PC-3 (cell line): ENCODE data around the gene PCLAF. TPM values are rescaled to one million over a fixed set of nuclear protein-coding genes. Genes with fewer than 3 reads are reported as not detected.

Experiments used
- ATAC-seq: fragments of 200-7000 bp; cut with Tn5 transposase; 2 replicates; pipeline ENCODE4 v1.9.1; 2020; ENCODE audit warnings: mild to moderate bottlenecking, moderate library complexity
- BruUV-seq: library from RNA; stranded (reverse); fragments of 400-500 nt; replicated peaks from 2 replicates; lab custom pipeline; 2021; lab: Mats Ljungman, UMichigan
- CTCF ChIA-PET: fragments of 300-600 bp; sonication (Branson Sonifier 250); formaldehyde crosslinking; loops from one replicate; lab custom pipeline; 2022; ENCODE audit warnings: antibody characterized with exemption; lab: Charles Lee
- POLR2A ChIA-PET: fragments of 300-600 bp; sonication (Branson Sonifier 250); formaldehyde crosslinking; loops from one replicate; lab custom pipeline; 2022; ENCODE audit warnings: antibody characterized with exemption; ENCODE audit not compliant: unreplicated experiment; lab: Charles Lee
- DNase-seq: peaks from one replicate; pipeline ENCODE4 v3.0.0-alpha.2; 2015
- H2AFZ ChIP-seq: fragments of 300-600 bp; sonication (generic); 2 replicates; pipeline ENCODE4 v1.6.0; 2016; ENCODE audit warnings: antibody characterized with exemption, low read length
- H3F3A ChIP-seq: fragments of 300-600 bp; sonication (generic); one replicate; pipeline ENCODE4 v1.6.0; 2017; ENCODE audit warnings: antibody characterized with exemption, low read length, control low read depth, mild to moderate bottlenecking; ENCODE audit not compliant: unreplicated experiment
- H3K27ac ChIP-seq: fragments of 300-600 bp; sonication (generic); 2 replicates; pipeline ENCODE4 v1.5.1; 2016; ENCODE audit warnings: mild to moderate bottlenecking, low read length
- H3K27me3 ChIP-seq: fragments of 300-600 bp; sonication (generic); 2 replicates; pipeline ENCODE4 v1.6.1; 2016; ENCODE audit warnings: low read length, mixed read lengths
- H3K36me3 ChIP-seq: fragments of 300-600 bp; sonication (generic); 2 replicates; pipeline ENCODE4 v1.6.1; 2016; ENCODE audit warnings: low read depth, mixed run types, low read length, mixed read lengths
- H3K4me1 ChIP-seq: fragments of 300-600 bp; sonication (generic); 2 replicates; pipeline ENCODE4 v1.5.1; 2016; ENCODE audit warnings: low read length; ENCODE audit not compliant: insufficient read depth
- H3K4me2 ChIP-seq: fragments of 300-600 bp; sonication (generic); 2 replicates; pipeline ENCODE4 v1.6.0; 2016; ENCODE audit warnings: low read length
- H3K4me3 ChIP-seq: fragments of 300-600 bp; sonication (generic); 2 replicates; pipeline ENCODE4 v1.5.1; 2016; ENCODE audit warnings: mild to moderate bottlenecking, low read length, mixed read lengths
- H3K79me2 ChIP-seq: fragments of 300-600 bp; sonication (generic); 2 replicates; pipeline ENCODE4 v1.6.1; 2017; ENCODE audit warnings: low read length, mixed read lengths
- H3K9ac ChIP-seq: fragments of 300-600 bp; sonication (generic); 2 replicates; pipeline ENCODE4 v1.6.0; 2016; ENCODE audit warnings: mild to moderate bottlenecking, low read length
- H3K9me2 ChIP-seq: fragments of 300-600 bp; sonication (generic); replicated peaks from 2 replicates; pipeline ENCODE4 v1.6.1; 2016; ENCODE audit warnings: mixed run types, low read length, mixed read lengths
- H3K9me3 ChIP-seq: fragments of 300-600 bp; sonication (generic); 2 replicates; pipeline ENCODE4 v1.6.1; 2016; ENCODE audit warnings: low read length, mixed read lengths
- H4K20me1 ChIP-seq: fragments of 300-600 bp; sonication (generic); 2 replicates; pipeline ENCODE4 v1.6.1; 2016; ENCODE audit warnings: low read length, mixed read lengths
- CTCF ChIP-seq: fragments of 300-600 bp; sonication (generic); conservative IDR thresholded peaks from 2 replicates; pipeline ENCODE4 v1.5.1; 2017; ENCODE audit warnings: antibody characterized with exemption, low read depth, mild to moderate bottlenecking, low read length
- EZH2 ChIP-seq: fragments of 300-600 bp; sonication (generic); IDR thresholded peaks from one replicate; pipeline ENCODE4 v1.6.1; 2017; ENCODE audit warnings: antibody characterized with exemption, mild to moderate bottlenecking, low read length; ENCODE audit not compliant: unreplicated experiment
- EZH2phosphoT487 ChIP-seq: fragments of 300-600 bp; sonication (generic); IDR thresholded peaks from 2 replicates; pipeline ENCODE4 v1.6.1; 2018; ENCODE audit warnings: mild to moderate bottlenecking, antibody characterized with exemption, low read length, borderline replicate concordance
- intact Hi-C: fragments of 100-400 bp; cut with micrococcal nuclease; formaldehyde crosslinking; loops from 2 replicates; pipeline ENCODE4 v1.9.0; 2023
- total RNA-seq: library from RNA; depleted of rRNA; stranded (reverse); fragments of >200 nt; gene quantifications from 2 replicates; pipeline ENCODE4 v1.2.3, GENCODE V29; 2014

Gene PCLAF
- total RNA-seq, 1 experiment from 2014 or later = 52.4 TPM

- Histone ChIP-seq H3K4me2 (no peak overlapping the region), H3F3A (no peaks in the 10 kb centered on the region), H4K20me1 (no peaks in the 10 kb centered on the region), H3K9ac (no peak overlapping the region), H3K36me3 (peaks cover 6% of the 10 kb centered on the region; the same call in 1 of the 2 replicates), H2AFZ (no peak overlapping the region), H3K4me1 (no peaks in the 10 kb centered on the region), H3K9me3 (no peaks in the 10 kb centered on the region), H3K4me3 (no peak overlapping the region), H3K79me2 (no peaks in the 10 kb centered on the region), H3K27me3 (no peaks in the 10 kb centered on the region), H3K27ac (no peak overlapping the region), H3K9me2 (no peaks in the 10 kb centered on the region)
- CTCF ChIA-PET = no interaction called here
- BruUV-seq = no TSS peak
- ATAC-seq (no peak), DNase-seq (no peak)
- intact Hi-C loops = loop anchor here (10.0 kb wide), 1 partner anchor 231 kb away; no protein-coding TSS in a partner anchor
- POLR2A ChIA-PET = no interaction called here
- TF ChIP-seq EZH2phosphoT487 (no peak), CTCF (no peak), EZH2 (no peak)
Measured at GRCh38 chr15:64423970-64424369, 42.7 kb upstream of the PCLAF start.

GRCh38 chr15:64422697-64423096 lies 41.5 kb upstream of the PCLAF start:
- ChIA-PET POLR2A (no interaction called here), CTCF (no interaction called here)
- no peak overlapping the region for H3K4me3 ChIP-seq
- no TSS peak for BruUV-seq
- ATAC-seq (no peak), DNase-seq (no peak)
- H3K9ac ChIP-seq = no peak overlapping the region
- H2AFZ ChIP-seq = no peak overlapping the region
- TF ChIP-seq CTCF = no peak
- TF ChIP-seq EZH2phosphoT487 = no peak
- no peak for TF ChIP-seq EZH2
- H3K36me3 ChIP-seq = peaks cover 6% of the 10 kb centered on the region; the same call in 1 of the 2 replicates
- no peaks in the 10 kb centered on the region for H4K20me1 ChIP-seq
- intact Hi-C loops = loop anchor here (10.0 kb wide), 1 partner anchor 232 kb away; no protein-coding TSS in a partner anchor
- no peaks in the 10 kb centered on the region for H3K79me2 ChIP-seq
- no peaks in the 10 kb centered on the region for H3K9me2 ChIP-seq
- H3K9me3 ChIP-seq = no peaks in the 10 kb centered on the region
- no peak overlapping the region for H3K4me2 ChIP-seq
- no peak overlapping the region for H3K27ac ChIP-seq
- H3K27me3 ChIP-seq = no peaks in the 10 kb centered on the region
- H3K4me1 ChIP-seq = no peaks in the 10 kb centered on the region
- no peaks in the 10 kb centered on the region for H3F3A ChIP-seq

- H3K36me3 ChIP-seq = no peaks in the 10 kb centered on the region
- no peaks in the 10 kb centered on the region for H4K20me1 ChIP-seq
- intact Hi-C loops = no loop called here
- H3K4me2 ChIP-seq = no peak overlapping the region
- TF ChIP-seq EZH2 = no peak
- no peak for TF ChIP-seq CTCF
- no peak for TF ChIP-seq EZH2phosphoT487
- no peaks in the 10 kb centered on the region for H3K79me2 ChIP-seq
- no peak for DNase-seq
- no peak for ATAC-seq
- no peak overlapping the region for H3K4me3 ChIP-seq
- H3K27ac ChIP-seq = no peak overlapping the region
- no TSS peak for BruUV-seq
- H3K9ac ChIP-seq = no peak overlapping the region
- H3K9me2 ChIP-seq = no peaks in the 10 kb centered on the region
- ChIA-PET POLR2A (no interaction called here), CTCF (no interaction called here)
- no peaks in the 10 kb centered on the region for H3K27me3 ChIP-seq
- no peaks in the 10 kb centered on the region for H3K4me1 ChIP-seq
- no peaks in the 10 kb centered on the region for H3F3A ChIP-seq
- no peak overlapping the region for H2AFZ ChIP-seq
- H3K9me3 ChIP-seq = no peaks in the 10 kb centered on the region
Measured at GRCh38 chr15:64412216-64412615, 31.0 kb upstream of the PCLAF start.
